IMR-90 (cell line): Measurements from ENCODE around the gene MARK2. TPM values are rescaled to one million over a fixed set of nuclear protein-coding genes. Genes with fewer than 3 reads are reported as not detected.

ENCODE experiments used
- ATAC-seq: fragments of 200-7000 bp; cut with Tn5 transposase; 2 replicates; pipeline ENCODE4 v1.9.1; 2020; ENCODE audit warnings: low read depth, mild to moderate bottlenecking, moderate library complexity
- BruUV-seq: library from RNA; stranded (reverse); fragments of 400-500 nt; replicated peaks from 2 replicates; lab custom pipeline; 2021; lab: Mats Ljungman, UMichigan
- CTCF ChIA-PET: fragments of 300-600 bp; formaldehyde crosslinking; extraction: SDS; loops from one replicate; lab custom pipeline; 2021; ENCODE audit warnings: antibody characterized with exemption; lab: Yijun Ruan, JAX
- POLR2A ChIA-PET: fragments of 300-600 bp; sonication (Branson Sonifier 250); formaldehyde crosslinking; loops from one replicate; lab custom pipeline; 2022; ENCODE audit warnings: antibody characterized with exemption; ENCODE audit not compliant: unreplicated experiment; lab: Charles Lee
- DNase-seq: peaks from one replicate; pipeline ENCODE4 v3.0.0; 2013
- H2AFZ ChIP-seq: replicated peaks from 2 replicates; pipeline ENCODE3; 2013; ENCODE audit warnings: low read length, mild to moderate bottlenecking; ENCODE audit not compliant: poor library complexity
- H2AK5ac ChIP-seq: 2 replicates; pipeline ENCODE4 v1.6.1; 2013; ENCODE audit warnings: low read depth, low read length, inconsistent platforms
- H2AK9ac ChIP-seq: replicated peaks from 2 replicates; pipeline ENCODE3; 2013; ENCODE audit warnings: mild to moderate bottlenecking, low read depth, low read length, moderate library complexity; ENCODE audit not compliant: poor library complexity
- H2BK120ac ChIP-seq: 2 replicates; pipeline ENCODE4 v1.6.1; 2013; ENCODE audit warnings: low read depth, low read length, inconsistent platforms
- H2BK15ac ChIP-seq: 3 replicates; pipeline ENCODE4 v1.6.1; 2013; ENCODE audit warnings: low read depth, low read length, inconsistent platforms
- H2BK20ac ChIP-seq: 2 replicates; pipeline ENCODE4 v1.6.1; 2013; ENCODE audit warnings: low read depth, mild to moderate bottlenecking, inconsistent platforms, low read length, moderate library complexity
- H2BK5ac ChIP-seq: 2 replicates; pipeline ENCODE4 v1.6.1; 2013; ENCODE audit warnings: mild to moderate bottlenecking, low read depth, low read length, inconsistent platforms; ENCODE audit not compliant: poor library complexity, severe bottlenecking
- H3K14ac ChIP-seq: replicated peaks from 2 replicates; pipeline ENCODE4 v1.6.1; 2013; ENCODE audit warnings: low read depth, low read length, inconsistent platforms
- H3K18ac ChIP-seq: 2 replicates; pipeline ENCODE4 v1.6.1; 2013; ENCODE audit warnings: low read depth, low read length, control low read depth
- H3K23ac ChIP-seq: 2 replicates; pipeline ENCODE4 v1.6.1; 2013; ENCODE audit warnings: low read depth, low read length, inconsistent platforms
- H3K27ac ChIP-seq: 2 replicates; pipeline ENCODE4 v1.5.1; 2013; ENCODE audit warnings: mild to moderate bottlenecking, control low read depth, low read length; ENCODE audit not compliant: insufficient read depth
- H3K27me3 ChIP-seq: 2 replicates; pipeline ENCODE4 v1.6.1; 2013; ENCODE audit warnings: low read length; ENCODE audit not compliant: control insufficient read depth, insufficient read depth
- H3K36me3 ChIP-seq: 2 replicates; pipeline ENCODE4 v1.6.1; 2013; ENCODE audit warnings: low read length, mixed read lengths; ENCODE audit not compliant: control insufficient read depth, insufficient read depth
- H3K4ac ChIP-seq: 2 replicates; pipeline ENCODE4 v1.6.1; 2013; ENCODE audit warnings: low read depth, low read length, inconsistent platforms
- H3K4me1 ChIP-seq: 2 replicates; pipeline ENCODE4 v1.6.1; 2013; ENCODE audit warnings: low read length, mixed read lengths; ENCODE audit not compliant: control insufficient read depth, insufficient read depth
- H3K4me2 ChIP-seq: 2 replicates; pipeline ENCODE4 v1.6.1; 2013; ENCODE audit warnings: low read depth, mild to moderate bottlenecking, control low read depth, low read length, moderate library complexity
- H3K4me3 ChIP-seq: 2 replicates; pipeline ENCODE4 v1.5.1; 2013; ENCODE audit warnings: low read depth, mild to moderate bottlenecking, control low read depth, low read length, moderate library complexity; ENCODE audit not compliant: insufficient read depth
- H3K56ac ChIP-seq: 2 replicates; pipeline ENCODE4 v1.6.1; 2013; ENCODE audit warnings: low read length, inconsistent platforms; ENCODE audit not compliant: insufficient read depth; ENCODE audit errors: extremely low read depth
- H3K79me1 ChIP-seq, 2 experiments: 2 replicates each; pipeline ENCODE4 v1.6.1; 2013; ENCODE audit warnings: low read length in 2 of 2, inconsistent platforms in 1 of 2, low read depth in 1 of 2
- H3K9ac ChIP-seq: 2 replicates; pipeline ENCODE4 v1.6.1; 2013; ENCODE audit warnings: low read depth, low read length, control low read depth
- H3K9me1 ChIP-seq: 2 replicates; pipeline ENCODE4 v1.6.1; 2013; ENCODE audit warnings: low read length, inconsistent platforms; ENCODE audit not compliant: insufficient read depth
- H3K9me3 ChIP-seq: 2 replicates; pipeline ENCODE4 v1.6.1; 2013; ENCODE audit warnings: low read length; ENCODE audit not compliant: control insufficient read depth, insufficient read depth
- H4K20me1 ChIP-seq: 2 replicates; pipeline ENCODE4 v1.6.1; 2013; ENCODE audit warnings: low read length, inconsistent platforms; ENCODE audit not compliant: insufficient read depth
- H4K5ac ChIP-seq: 2 replicates; pipeline ENCODE4 v1.6.1; 2013; ENCODE audit warnings: mild to moderate bottlenecking, low read depth, low read length, control low read depth
- H4K8ac ChIP-seq, 2 experiments: 2 replicates each; pipeline ENCODE4 v1.6.1; 2013; ENCODE audit warnings: low read depth in 2 of 2, low read length in 2 of 2, control low read depth in 1 of 2, inconsistent platforms in 1 of 2
- H4K91ac ChIP-seq: 2 replicates; pipeline ENCODE4 v1.6.1; 2013; ENCODE audit warnings: low read depth, low read length, inconsistent platforms; ENCODE audit not compliant: insufficient read depth
- BHLHE40 ChIP-seq: fragments of 150-350 bp; IDR thresholded peaks from 2 replicates; pipeline ENCODE4 v1.6.1; 2016; ENCODE audit warnings: mild to moderate bottlenecking, low read depth, low read length
- CEBPB ChIP-seq: IDR thresholded peaks from 2 replicates; pipeline ENCODE4 v1.6.1; 2012; ENCODE audit warnings: low read depth, low read length, improper control_type of control experiment
- CHD1 ChIP-seq: IDR thresholded peaks from 2 replicates; pipeline ENCODE4 v1.6.1; 2012; ENCODE audit warnings: low read depth, low read length, improper control_type of control experiment
- WGBS, 2 experiments: methylation state at CpG; one replicate each; pipeline versions ENCODE4 v1.1.5 to v1.1.7; 2013; ENCODE audit warnings: missing lambda C conversion rate in 2 of 2; ENCODE audit not compliant: insufficient read length in 1 of 2; ENCODE audit errors: extremely low coverage in 2 of 2; 5-methylcytosine and 5-hydroxymethylcytosine counted together
- dilution Hi-C: fragments of 300-500 bp; cut with HindIII; formaldehyde crosslinking; loops from one replicate; pipeline ENCODE4 v1.14.3; 2018; ENCODE audit warnings: low sequenced_read_pairs; ENCODE audit not compliant: unreplicated experiment
- in situ Hi-C: fragments of 300-500 bp; cut with MboI; formaldehyde crosslinking; loops from 3 replicates; pipeline ENCODE4 v1.14.3; 2019; ENCODE audit warnings: low sequenced_read_pairs, inconsistent platforms, mixed read lengths
- intact Hi-C: fragments of 100-400 bp; cut with micrococcal nuclease; formaldehyde crosslinking; loops from 2 replicates; pipeline ENCODE4 v1.10.0; 2022
- polyA plus RNA-seq, 3 experiments: library from polyadenylated mRNA; depleted of rRNA; stranded (reverse); fragments of >200 nt; gene quantifications; 2 replicates each; pipeline ENCODE4 v1.2.3, GENCODE V29; 2012; ENCODE audit warnings: low replicate concordance in 1 of 3
- total RNA-seq: library from RNA; depleted of rRNA; stranded (reverse); fragments of >200 nt; gene quantifications from 2 replicates; pipeline ENCODE4 v1.2.3, GENCODE V29; 2012
- TF ChIP-seq, protein P1 (sequence below): conservative IDR thresholded peaks from 2 replicates; pipeline ENCODE4 v1.5.1; 2012; ENCODE audit warnings: mild to moderate bottlenecking, low read depth, low read length, improper control_type of control experiment
- TF ChIP-seq, protein P2 (sequence below): fragments of 150-350 bp; IDR thresholded peaks from 2 replicates; pipeline ENCODE4 v1.6.1; 2016; ENCODE audit warnings: low read depth, mild to moderate bottlenecking, low read length, moderate library complexity, borderline replicate concordance

Gene MARK2
- total and polyA plus RNA-seq, 2 of the 4 experiments (the other 2 are of a cell fraction), result 6.6 to 17.3 TPM

DNA sequence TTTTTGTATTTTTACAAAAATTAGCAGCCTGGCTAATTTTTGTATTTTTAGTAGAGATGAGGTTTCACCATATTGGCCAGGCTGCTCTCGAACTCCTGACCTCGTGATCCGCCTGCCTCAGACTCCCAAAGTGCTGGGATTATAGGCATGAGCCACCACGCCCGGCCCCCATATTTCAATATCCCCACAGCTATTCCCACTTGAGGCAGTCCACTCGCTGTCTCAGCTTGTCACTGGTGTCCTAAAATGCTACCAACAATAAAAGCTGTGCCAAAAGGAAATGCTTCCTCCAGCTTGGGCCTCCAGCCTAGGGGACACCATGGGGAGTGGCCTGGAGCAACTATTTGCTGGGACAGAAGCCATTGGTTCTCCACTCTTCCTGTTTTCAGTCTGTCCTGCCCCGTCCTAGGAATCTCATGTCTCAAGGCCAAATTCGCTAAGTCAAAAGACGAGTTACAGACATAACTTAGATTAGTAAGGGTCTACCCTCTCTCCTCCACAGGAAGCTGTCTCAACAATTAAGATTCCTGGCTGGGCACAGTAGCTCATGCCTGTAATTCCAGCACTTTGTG lies 33.0 kb upstream of the MARK2 start:
- no peak for ATAC-seq
- Histone ChIP-seq H2BK5ac (no peak overlapping the region), H2BK15ac (no peak overlapping the region), H3K36me3 (no peaks in the 10 kb centered on the region), H3K56ac (no peak overlapping the region), H3K9me3 (no peaks in the 10 kb centered on the region), H3K27me3 (no peaks in the 10 kb centered on the region), H4K5ac (no peak overlapping the region), H3K4me1 (peaks cover 9% of the 10 kb centered on the region), H3K4me2 (no peak overlapping the region), H3K14ac (no peak overlapping the region), H3K23ac (no peak overlapping the region), H2AK5ac (no peak overlapping the region), H4K8ac (no peak overlapping the region), H2BK20ac (no peak overlapping the region), H3K9ac (no peak overlapping the region), H3K4ac (no peak overlapping the region), H3K79me1 (peaks cover 0 to 4% of the 10 kb centered on the region in 2 experiments; a peak in 1 of 4 replicates), H3K18ac (no peak overlapping the region), H3K27ac (no peak overlapping the region), H3K4me3 (no peak overlapping the region), H2AFZ (no peak overlapping the region), H4K91ac (no peak overlapping the region), H2AK9ac (no peak overlapping the region), H3K9me1 (peaks cover 8% of the 10 kb centered on the region), H4K20me1 (no peaks in the 10 kb centered on the region), H2BK120ac (no peak overlapping the region)
- in situ Hi-C loops, result no loop called here
- no peak for DNase-seq
- intact Hi-C loops, result no loop called here
- dilution Hi-C loops, result no loop called here
- ChIA-PET CTCF (no interaction called here), POLR2A (interaction anchor here (0.5 kb wide), 1 partner anchor 14 kb away, joined by 4 read pairs; no protein-coding TSS in a partner anchor)
- no TSS peak for BruUV-seq
- TF ChIP-seq, protein P1, sequence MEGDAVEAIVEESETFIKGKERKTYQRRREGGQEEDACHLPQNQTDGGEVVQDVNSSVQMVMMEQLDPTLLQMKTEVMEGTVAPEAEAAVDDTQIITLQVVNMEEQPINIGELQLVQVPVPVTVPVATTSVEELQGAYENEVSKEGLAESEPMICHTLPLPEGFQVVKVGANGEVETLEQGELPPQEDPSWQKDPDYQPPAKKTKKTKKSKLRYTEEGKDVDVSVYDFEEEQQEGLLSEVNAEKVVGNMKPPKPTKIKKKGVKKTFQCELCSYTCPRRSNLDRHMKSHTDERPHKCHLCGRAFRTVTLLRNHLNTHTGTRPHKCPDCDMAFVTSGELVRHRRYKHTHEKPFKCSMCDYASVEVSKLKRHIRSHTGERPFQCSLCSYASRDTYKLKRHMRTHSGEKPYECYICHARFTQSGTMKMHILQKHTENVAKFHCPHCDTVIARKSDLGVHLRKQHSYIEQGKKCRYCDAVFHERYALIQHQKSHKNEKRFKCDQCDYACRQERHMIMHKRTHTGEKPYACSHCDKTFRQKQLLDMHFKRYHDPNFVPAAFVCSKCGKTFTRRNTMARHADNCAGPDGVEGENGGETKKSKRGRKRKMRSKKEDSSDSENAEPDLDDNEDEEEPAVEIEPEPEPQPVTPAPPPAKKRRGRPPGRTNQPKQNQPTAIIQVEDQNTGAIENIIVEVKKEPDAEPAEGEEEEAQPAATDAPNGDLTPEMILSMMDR, result no peak
- TF ChIP-seq BHLHE40, result no peak
- TF ChIP-seq, protein P2, sequence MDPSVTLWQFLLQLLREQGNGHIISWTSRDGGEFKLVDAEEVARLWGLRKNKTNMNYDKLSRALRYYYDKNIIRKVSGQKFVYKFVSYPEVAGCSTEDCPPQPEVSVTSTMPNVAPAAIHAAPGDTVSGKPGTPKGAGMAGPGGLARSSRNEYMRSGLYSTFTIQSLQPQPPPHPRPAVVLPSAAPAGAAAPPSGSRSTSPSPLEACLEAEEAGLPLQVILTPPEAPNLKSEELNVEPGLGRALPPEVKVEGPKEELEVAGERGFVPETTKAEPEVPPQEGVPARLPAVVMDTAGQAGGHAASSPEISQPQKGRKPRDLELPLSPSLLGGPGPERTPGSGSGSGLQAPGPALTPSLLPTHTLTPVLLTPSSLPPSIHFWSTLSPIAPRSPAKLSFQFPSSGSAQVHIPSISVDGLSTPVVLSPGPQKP, result no peak
- no peak for TF ChIP-seq CHD1
- TF ChIP-seq CEBPB, result no peak
- no CpG with 5 or more reads among the region's 9 CpGs for WGBS, 2 experiments
